Lower lobe of right lung (tissue), 2 donors: Measurements from ENCODE around the gene CASS4. TPM values are rescaled to one million over a fixed set of nuclear protein-coding genes. Genes with fewer than 3 reads are reported as not detected.
A peak's percentile ranks its signal among the peaks of the same experiment; 100 is the strongest.

ENCODE experiments used
- ATAC-seq, 2 donors: fragments of 200-7000 bp; cut with Tn5 transposase; one replicate each; pipeline ENCODE4 v1.9.1; 2020 to 2022; ENCODE audit warnings: mild to moderate bottlenecking in 2 of 2, moderate library complexity in 2 of 2
- DNase-seq: peaks from one replicate; pipeline ENCODE4 v3.0.0-alpha.2; 2020
- H3K27ac ChIP-seq: fragments of 200-600 bp; one replicate; pipeline ENCODE4 v1.8.0; 2022
- H3K27me3 ChIP-seq: fragments of 200-600 bp; one replicate; pipeline ENCODE4 v1.8.0; 2022; ENCODE audit warnings: low read depth
- H3K36me3 ChIP-seq: fragments of 200-600 bp; one replicate; pipeline ENCODE4 v1.8.0; 2022; ENCODE audit warnings: mild to moderate bottlenecking
- H3K4me1 ChIP-seq: fragments of 200-600 bp; one replicate; pipeline ENCODE4 v1.8.0; 2022
- H3K4me3 ChIP-seq: fragments of 200-600 bp; one replicate; pipeline ENCODE4 v1.8.0; 2022; ENCODE audit warnings: mild to moderate bottlenecking
- H3K9me3 ChIP-seq: fragments of 200-600 bp; one replicate; pipeline ENCODE4 v1.8.0; 2022
- intact Hi-C: fragments of 100-400 bp; cut with DNase I; formaldehyde crosslinking; loops from one replicate; pipeline ENCODE4 v1.11.0; 2022
- total RNA-seq: library from RNA; stranded (reverse); fragmentation: NEBNext Ultra II Directional; extraction: Animal tissue kit (Norgen Biotek cat#: 25700); gene quantifications from one replicate; pipeline ENCODE4 v1.2.1, GENCODE V29; 2021
- TF ChIP-seq, protein P1 (sequence below): fragments of 200-600 bp; IDR thresholded peaks from one replicate; pipeline ENCODE4 v1.8.0; 2022; ENCODE audit warnings: antibody characterized with exemption, mild to moderate bottlenecking
- donor health status: DM: no; HTN: yes; CAD: no; lungs with severe emphysema.

CASS4 gene
- total RNA-seq, 1 donor from 2014 or later, result 23.9 TPM

DNA sequence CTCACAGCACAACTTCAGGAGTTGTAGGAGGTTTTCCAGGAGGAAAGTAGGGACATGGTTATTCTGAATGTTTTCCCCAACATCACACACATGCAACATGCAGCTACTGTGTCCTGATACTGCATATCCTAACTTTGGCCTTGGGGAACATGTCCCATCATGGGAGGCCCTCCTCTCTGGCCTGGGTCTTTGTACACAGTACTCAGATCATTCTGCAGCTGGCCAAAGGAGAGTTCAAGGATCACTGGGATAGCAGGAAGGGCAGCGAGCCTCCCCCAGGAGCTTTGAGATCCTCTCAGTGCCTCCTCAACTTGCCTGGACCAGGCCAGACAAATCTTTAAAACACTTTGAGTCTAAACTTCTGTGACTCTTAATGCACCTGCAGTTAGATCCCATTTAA is 12.9 kb downstream of the CASS4 start:
- Histone ChIP-seq H3K36me3 (no peaks in the 10 kb centered on the region), H3K4me1 (peaks cover 77% of the 10 kb centered on the region), H3K4me3 (no peak overlapping the region), H3K9me3 (no peaks in the 10 kb centered on the region), H3K27ac (peak overlapping the region; percentile 36), H3K27me3 (no peaks in the 10 kb centered on the region)
- DNase-seq, result no peak
- intact Hi-C loops, result no loop called here
- no peak for ATAC-seq
- TF ChIP-seq, protein P1, sequence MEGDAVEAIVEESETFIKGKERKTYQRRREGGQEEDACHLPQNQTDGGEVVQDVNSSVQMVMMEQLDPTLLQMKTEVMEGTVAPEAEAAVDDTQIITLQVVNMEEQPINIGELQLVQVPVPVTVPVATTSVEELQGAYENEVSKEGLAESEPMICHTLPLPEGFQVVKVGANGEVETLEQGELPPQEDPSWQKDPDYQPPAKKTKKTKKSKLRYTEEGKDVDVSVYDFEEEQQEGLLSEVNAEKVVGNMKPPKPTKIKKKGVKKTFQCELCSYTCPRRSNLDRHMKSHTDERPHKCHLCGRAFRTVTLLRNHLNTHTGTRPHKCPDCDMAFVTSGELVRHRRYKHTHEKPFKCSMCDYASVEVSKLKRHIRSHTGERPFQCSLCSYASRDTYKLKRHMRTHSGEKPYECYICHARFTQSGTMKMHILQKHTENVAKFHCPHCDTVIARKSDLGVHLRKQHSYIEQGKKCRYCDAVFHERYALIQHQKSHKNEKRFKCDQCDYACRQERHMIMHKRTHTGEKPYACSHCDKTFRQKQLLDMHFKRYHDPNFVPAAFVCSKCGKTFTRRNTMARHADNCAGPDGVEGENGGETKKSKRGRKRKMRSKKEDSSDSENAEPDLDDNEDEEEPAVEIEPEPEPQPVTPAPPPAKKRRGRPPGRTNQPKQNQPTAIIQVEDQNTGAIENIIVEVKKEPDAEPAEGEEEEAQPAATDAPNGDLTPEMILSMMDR, result no peak

DNA sequence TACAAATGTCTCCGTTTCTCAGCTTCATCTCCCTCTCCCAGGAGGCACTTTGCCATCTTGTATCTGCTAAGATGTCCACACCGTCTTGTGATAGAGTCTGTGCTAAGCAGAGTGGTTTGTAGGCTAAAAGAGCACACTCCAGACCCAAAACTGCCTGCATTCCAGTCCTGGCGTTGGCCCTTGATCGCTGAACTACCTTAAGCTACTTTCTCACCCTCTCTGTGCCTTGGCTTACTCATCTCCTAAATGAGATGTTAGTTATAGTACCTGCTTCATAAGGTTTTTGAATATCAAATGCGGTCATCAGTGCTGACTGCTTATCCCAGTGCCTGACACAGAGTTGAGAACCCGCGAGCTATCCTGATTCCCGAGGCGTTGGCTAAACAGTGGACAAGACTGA is 14.0 kb downstream of the CASS4 start:
- Histone ChIP-seq H3K9me3 (no peaks in the 10 kb centered on the region), H3K4me1 (peaks cover 78% of the 10 kb centered on the region), H3K27ac (no peak overlapping the region), H3K4me3 (no peak overlapping the region), H3K36me3 (no peaks in the 10 kb centered on the region), H3K27me3 (no peaks in the 10 kb centered on the region)
- no peak for ATAC-seq
- intact Hi-C loops, result no loop called here
- TF ChIP-seq, protein P1, result no peak
- DNase-seq, result no peak

DNA sequence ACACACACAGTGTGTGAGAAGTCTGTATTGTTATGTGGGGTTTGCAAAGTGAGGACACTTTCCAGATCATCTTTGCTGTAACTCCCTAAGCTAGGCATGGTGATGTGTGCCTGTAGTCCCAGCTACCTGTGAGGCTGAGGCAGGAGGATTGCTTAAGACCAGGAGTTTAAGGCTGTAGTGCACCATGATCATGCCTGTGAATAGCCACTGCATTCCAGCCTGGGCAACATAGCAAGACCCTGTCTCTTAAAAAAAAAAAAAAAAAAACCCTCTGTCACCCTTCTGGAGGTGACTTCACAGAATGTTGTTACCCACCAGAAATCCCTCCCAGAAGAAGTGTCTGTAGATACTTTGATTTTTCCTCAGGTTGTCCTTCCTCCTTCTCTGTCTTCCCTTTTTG is 14.9 kb downstream of the CASS4 start:
- no peak overlapping the region for H3K4me3 ChIP-seq
- no peaks in the 10 kb centered on the region for H3K36me3 ChIP-seq
- intact Hi-C loops, result no loop called here
- no peaks in the 10 kb centered on the region for H3K9me3 ChIP-seq
- no peaks in the 10 kb centered on the region for H3K27me3 ChIP-seq
- peaks cover 77% of the 10 kb centered on the region for H3K4me1 ChIP-seq
- no peak for ATAC-seq
- no peak for DNase-seq
- TF ChIP-seq, protein P1, result no peak
- no peak overlapping the region for H3K27ac ChIP-seq

DNA sequence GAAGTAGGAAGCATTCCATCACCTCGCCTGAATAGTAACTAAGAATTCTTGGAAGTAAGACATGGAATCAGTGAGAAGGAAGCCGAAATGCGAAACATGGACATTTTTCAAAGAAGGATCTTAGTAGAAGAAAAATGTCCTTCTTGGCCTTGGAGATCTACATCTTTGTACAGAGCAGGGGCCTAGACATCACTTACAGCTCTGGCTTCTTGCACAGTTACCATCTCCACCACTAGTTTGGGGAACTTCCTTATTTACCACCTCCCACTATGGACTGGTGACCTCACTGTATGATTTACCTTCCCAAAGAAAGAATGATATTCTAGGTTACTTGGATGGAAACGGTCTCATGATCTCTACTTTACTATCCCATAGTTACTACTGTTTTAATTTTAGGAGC is 15.7 kb downstream of the CASS4 start:
- Histone ChIP-seq H3K27me3 (no peaks in the 10 kb centered on the region), H3K4me1 (peaks cover 69% of the 10 kb centered on the region), H3K4me3 (no peak overlapping the region), H3K27ac (peak overlapping the region; percentile 7), H3K36me3 (peaks cover 4% of the 10 kb centered on the region), H3K9me3 (no peaks in the 10 kb centered on the region)
- ATAC-seq, result no peak
- intact Hi-C loops, result no loop called here
- no peak for DNase-seq
- TF ChIP-seq, protein P1, result no peak

DNA sequence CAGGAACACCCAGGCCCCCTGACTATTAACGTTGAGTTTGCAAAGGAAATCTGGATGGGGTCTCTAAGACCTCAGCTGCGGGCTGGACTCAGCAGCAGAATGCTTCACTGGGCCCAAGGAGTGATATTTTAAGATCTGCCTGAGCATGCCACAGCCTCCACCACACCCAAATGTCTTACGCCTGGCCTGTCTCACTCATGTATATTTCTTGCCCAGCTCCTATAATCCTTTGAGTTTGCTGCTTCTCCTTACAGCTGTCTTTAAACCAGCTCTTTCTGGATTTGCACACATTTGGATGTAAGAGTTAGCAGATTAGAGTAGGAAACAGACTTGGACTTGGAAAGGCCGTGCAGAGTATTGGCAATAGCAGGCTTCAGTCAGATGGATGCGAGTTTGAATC is 16.4 kb downstream of the CASS4 start:
- TF ChIP-seq, protein P1, result no peak
- H3K27ac ChIP-seq, result peak overlapping the region; percentile 47
- intact Hi-C loops, result no loop called here
- ATAC-seq (no peak), DNase-seq (no peak)
- no peaks in the 10 kb centered on the region for H3K27me3 ChIP-seq
- peaks cover 4% of the 10 kb centered on the region for H3K36me3 ChIP-seq
- H3K4me3 ChIP-seq, result no peak overlapping the region
- H3K9me3 ChIP-seq, result no peaks in the 10 kb centered on the region
- peaks cover 69% of the 10 kb centered on the region for H3K4me1 ChIP-seq

DNA sequence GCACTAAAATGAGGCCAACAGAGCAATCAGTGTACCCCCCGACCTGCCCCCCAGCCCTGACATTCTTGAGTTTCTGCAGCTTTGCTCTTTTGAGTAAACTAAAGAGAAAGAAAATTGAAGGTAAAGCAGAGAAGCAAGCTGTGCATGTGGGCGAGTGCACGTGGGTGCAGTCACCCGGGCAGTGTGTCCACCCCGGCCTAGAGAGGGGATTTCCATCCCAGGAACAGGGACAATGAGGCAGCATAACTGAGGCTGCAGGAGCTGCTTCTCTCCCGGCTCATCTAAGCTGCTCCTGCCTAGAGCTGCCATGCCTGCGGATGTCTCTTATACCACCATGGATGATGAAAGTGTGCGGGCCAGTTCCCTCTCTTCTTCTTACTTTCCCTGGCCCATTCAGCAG is 16.8 kb downstream of the CASS4 start:
- DNase-seq, result no peak
- TF ChIP-seq, protein P1, result no peak

More for the DNA sequence above, 16.8 kb downstream of the CASS4 start:
- H3K27me3 ChIP-seq, result no peaks in the 10 kb centered on the region
- peak overlapping the region; percentile 47 for H3K27ac ChIP-seq
- H3K36me3 ChIP-seq, result peaks cover 4% of the 10 kb centered on the region
- no peak overlapping the region for H3K4me3 ChIP-seq
- no peak for ATAC-seq
- intact Hi-C loops, result no loop called here
- H3K9me3 ChIP-seq, result no peaks in the 10 kb centered on the region
- H3K4me1 ChIP-seq, result peaks cover 69% of the 10 kb centered on the region
